K562 (cell line): ENCODE results near the gene GAMT. TPM values are rescaled to one million over a fixed set of nuclear protein-coding genes. Genes with fewer than 3 reads are reported as not detected.
A peak's percentile ranks its signal among the peaks of the same experiment; 100 is the strongest.

Source experiments
- ATAC-seq: fragments of 200-7000 bp; cut with Tn5 transposase; 3 replicates; pipeline ENCODE4 v1.9.1; 2020; ENCODE audit warnings: moderate library complexity
- BruUV-seq: library from RNA; stranded (reverse); fragments of 400-500 nt; replicated peaks from 2 replicates; lab custom pipeline; 2021; lab: Mats Ljungman, UMichigan
- CTCF ChIA-PET: fragments of 300-600 bp; formaldehyde crosslinking; extraction: SDS; loops from one replicate; lab custom pipeline; 2021; ENCODE audit warnings: low intra/inter-chr PET ratio; lab: Yijun Ruan, JAX
- POLR2A ChIA-PET: fragments of 300-600, 350-650 bp; sonication (Branson Sonifier 250); formaldehyde crosslinking; extraction: SDS; loops from one replicate; lab custom pipeline; 2021; ENCODE audit warnings: antibody characterized with exemption, inconsistent platforms; lab: Yijun Ruan, JAX
- DNase-seq, 4 experiments: peaks; one replicate each; pipeline versions ENCODE4 v3.0.0 to v3.0.0-alpha.2; 2011 to 2018; ENCODE audit warnings: low spot score in 3 of 4, mixed read lengths in 3 of 4; ENCODE audit errors: extremely low read depth in 1 of 4
- FAIRE-seq: peaks from 2 replicates; lab custom pipeline; 2011; peaks lifted over from hg19 to GRCh38; lab: Jason Lieb, UNC
- H2AFZ ChIP-seq: 2 replicates; pipeline ENCODE4 v1.6.0; 2011; ENCODE audit warnings: low read depth, low read length, control low read depth, inconsistent platforms
- H3K27ac ChIP-seq: fragments of 200-600 bp; 3 replicates; pipeline ENCODE4 v1.8.0; 2011; ENCODE audit warnings: low read depth, mild to moderate bottlenecking, control low read depth, inconsistent platforms, low read length, moderate library complexity, mixed read lengths; ENCODE audit errors: extremely low read depth
- H3K27me3 ChIP-seq, 2 experiments: fragments of 300-600 bp in 1 of 2; 2 replicates in 1 of 2; 3 replicates in 1 of 2; pipeline versions ENCODE4 v1.6.0 to v1.8.0; 2011; ENCODE audit warnings: inconsistent platforms in 2 of 2, low read length in 2 of 2, mild to moderate bottlenecking in 1 of 2, mixed read lengths in 1 of 2, moderate library complexity in 1 of 2; ENCODE audit not compliant: control insufficient read depth in 2 of 2, insufficient read depth in 2 of 2
- H3K36me3 ChIP-seq: fragments of 300-600 bp; 3 replicates; pipeline ENCODE4 v1.8.0; 2011; ENCODE audit warnings: mild to moderate bottlenecking, low read length, inconsistent platforms; ENCODE audit not compliant: control insufficient read depth, insufficient read depth
- H3K4me1 ChIP-seq, 2 experiments: fragments of 200-600 bp in 1 of 2; replicated peaks in 1 of 2; 2 replicates in 1 of 2; 3 replicates in 1 of 2; pipeline versions ENCODE4 v1.5.1 to v1.8.0; 2011; ENCODE audit warnings: inconsistent platforms in 2 of 2, low read length in 2 of 2, mild to moderate bottlenecking in 1 of 2, mixed read lengths in 1 of 2, moderate library complexity in 1 of 2; ENCODE audit not compliant: control insufficient read depth in 2 of 2, insufficient read depth in 2 of 2
- H3K4me2 ChIP-seq: 2 replicates; pipeline ENCODE4 v1.6.1; 2011; ENCODE audit warnings: low read length, control low read depth, inconsistent platforms, mixed read lengths; ENCODE audit not compliant: insufficient read depth
- H3K4me3 ChIP-seq: fragments of 200-600 bp; sonication (generic), shearing (Covaris generic); 2 replicates; pipeline ENCODE4 v1.5.1; 2016; ENCODE audit warnings: control low read depth, inconsistent platforms
- H3K79me2 ChIP-seq: fragments of 200-600 bp; 3 replicates; pipeline ENCODE4 v1.8.0; 2011; ENCODE audit warnings: low read length, inconsistent platforms; ENCODE audit not compliant: control insufficient read depth, insufficient read depth
- H3K9ac ChIP-seq, 2 experiments: 2 replicates each; pipeline versions ENCODE4 v1.6.0 to v1.6.1; 2011; ENCODE audit warnings: low read depth in 2 of 2, low read length in 2 of 2, control low read depth in 1 of 2, inconsistent platforms in 1 of 2, mild to moderate bottlenecking in 1 of 2, mixed read lengths in 1 of 2; ENCODE audit not compliant: insufficient read depth in 1 of 2
- H3K9me1 ChIP-seq: one replicate; pipeline ENCODE4 v1.6.0; 2011; ENCODE audit warnings: inconsistent platforms, mild to moderate bottlenecking, low read length, moderate library complexity; ENCODE audit not compliant: control insufficient read depth, insufficient read depth
- H3K9me3 ChIP-seq: replicated peaks from 2 replicates; pipeline ENCODE4 v1.5.1; 2011; ENCODE audit warnings: low read depth, low read length, inconsistent platforms; ENCODE audit not compliant: control insufficient read depth, insufficient read depth
- H4K20me1 ChIP-seq: replicated peaks from 2 replicates; pipeline ENCODE4 v1.6.1; 2011; ENCODE audit warnings: low read length, inconsistent platforms, mixed read lengths; ENCODE audit not compliant: control insufficient read depth, insufficient read depth
- CHD4 ChIP-seq: fragments of 200-600 bp; sonication (generic); IDR thresholded peaks from 3 replicates; pipeline ENCODE4 v1.6.1; 2012; ENCODE audit warnings: low read depth, mild to moderate bottlenecking, mixed read lengths, low read length, inconsistent platforms; ENCODE audit not compliant: insufficient read depth, insufficient replicate concordance, poor library complexity, severe bottlenecking
- KDM1A ChIP-seq, 2 experiments: fragments of 450-650 bp; IDR thresholded peaks; 2 replicates each; pipeline ENCODE4 v1.6.1; 2016; ENCODE audit warnings: mild to moderate bottlenecking in 2 of 2
- PHF21A ChIP-seq: fragments of 450-650 bp; IDR thresholded peaks from 2 replicates; pipeline ENCODE4 v1.6.1; 2017; ENCODE audit warnings: low read depth, borderline replicate concordance
- ZC3H4 ChIP-seq: sonication (generic); formaldehyde crosslinking; IDR thresholded peaks from 2 replicates; pipeline ENCODE4 v1.9.0; 2021; ENCODE audit warnings: missing genetic modification reagents, borderline replicate concordance
- WGBS: fragments of 100-300 bp; shearing (Covaris generic); methylation state at CpG from one replicate; pipeline ENCODE4 v1.1.6; 2016; ENCODE audit warnings: low coverage, mixed read lengths; ENCODE audit not compliant: insufficient coverage; ENCODE audit errors: missing lambda C conversion rate; 5-methylcytosine and 5-hydroxymethylcytosine counted together
- in situ Hi-C: fragments of 300-500 bp; cut with MboI; formaldehyde crosslinking; loops from 4 replicates; pipeline ENCODE4 v1.15.0; 2018; ENCODE audit warnings: inconsistent platforms, mixed read lengths
- intact Hi-C: fragments of 100-400 bp; cut with micrococcal nuclease; formaldehyde crosslinking; loops from 2 replicates; pipeline ENCODE4 v1.14.2; 2022
- polyA plus RNA-seq, 8 experiments: library from polyadenylated mRNA; depleted of rRNA in 4 of 8; stranded (reverse) in 5 of 8; unstranded in 3 of 8; fragments of >200 nt; fragmentation: Nextera tagmentation in 2 of 8; fragmentation: Illumina TruSeq in 1 of 8; extraction: Ambion mirVana in 2 of 8; extraction: Trizol in 1 of 8; gene quantifications; 2 replicates each; pipeline versions ENCODE4 v1.2.1 to v1.2.3, GENCODE V29; 2011 to 2014; ENCODE audit warnings: inconsistent platforms in 1 of 8, missing spikeins in 1 of 8
- total RNA-seq, 7 experiments: library from RNA; depleted of rRNA in 6 of 7; stranded (reverse); fragments of >200 nt in 6 of 7; fragmentation: Illumina TruSeq in 2 of 7; extraction: Trizol in 2 of 7; gene quantifications; 2 replicates each; pipeline versions ENCODE4 v1.2.1 to v1.2.3, GENCODE V29; 2011 to 2021; ENCODE audit warnings: low replicate concordance in 1 of 7

The GAMT gene
- total and polyA plus RNA-seq, 9 of the 15 experiments (the other 6 are each of a cell fraction or from before 2014, with no cell fraction given), result 1.3 to 35.3 (median 27.2) TPM

- Histone ChIP-seq H3K4me3 (peak overlapping the region; percentile 91), H3K9me1 (no peaks in the 10 kb centered on the region), H3K4me1 (peaks cover 0 to 44% of the 10 kb centered on the region in 2 experiments; a peak in 2 of 5 replicates), H3K9ac (peak overlapping the region; percentile 98 to 100), H2AFZ (no peak overlapping the region), H3K4me2 (peak overlapping the region; percentile 91), H3K79me2 (peaks cover 45% of the 10 kb centered on the region), H3K27me3 (no peaks in the 10 kb centered on the region), H3K36me3 (peaks cover 44% of the 10 kb centered on the region; the same call in 2 of the 3 replicates), H3K9me3 (no peaks in the 10 kb centered on the region), H3K27ac (peak overlapping the region; percentile 97), H4K20me1 (peaks cover 5% of the 10 kb centered on the region)
- FAIRE-seq, result no peak
- 0 out of 3 replicates have a peak, but pooled peaks have one; percentile 4 for ATAC-seq
- BruUV-seq, result no TSS peak
- in situ Hi-C loops (loop anchor here (5.0 kb wide), 1 partner anchor 107 kb away; the partner anchor contains the start of gene FAM174C), intact Hi-C loops (no loop called here)
- CTCF ChIA-PET, result no interaction called here
- 22% methylated on average over 17 of the region's 17 CpGs for WGBS
- POLR2A ChIA-PET, result interaction anchor here (0.6 to 1.4 kb wide), 4 partner anchors 12 to 115 kb away, joined by 3 to 6 read pairs (median 4); partner anchors contain the start of gene CIRBP
- peak in 1 of 4 experiments; percentile 33 for DNase-seq
- TF ChIP-seq PHF21A (0 out of 2 replicates have a peak, but pooled peaks have one; percentile 30), ZC3H4 (peak; percentile 15; the same call in 1 of the 2 replicates), KDM1A (IDR thresholded peaks at IDR 0.05) (peak in 1 of 2 experiments; percentile 49; a peak in 1 of 4 replicates), CHD4 (no peak)
These were observed 16.7 kb downstream of the GAMT start for GRCh38 chr19:1384478-1385110.
